CD8-positive, alpha-beta memory T cell (primary cell): ENCODE measurements around the gene MTNR1B. TPM values are rescaled to one million over a fixed set of nuclear protein-coding genes. Genes with fewer than 3 reads are reported as not detected.
A peak's percentile ranks its signal among the peaks of the same experiment; 100 is the strongest.

Source experiments
- CTCF ChIA-PET: fragments of 350-600 bp; sonication (Branson Sonifier 250); formaldehyde crosslinking; loops from one replicate; lab custom pipeline; 2021; ENCODE audit warnings: antibody characterized with exemption; lab: Charles Lee
- POLR2A ChIA-PET: fragments of 350-600 bp; sonication (Branson Sonifier 250); formaldehyde crosslinking; loops from one replicate; lab custom pipeline; 2021; ENCODE audit warnings: antibody characterized with exemption; lab: Charles Lee
- DNase-seq, 5 donors: peaks; one replicate each; pipeline versions ENCODE4 v3.0.0 to v3.0.0-alpha.2; 2020 to 2022; ENCODE audit warnings: mixed read lengths in 1 of 5
- H3K27ac ChIP-seq: one replicate; pipeline ENCODE4 v1.7.0; 2013; ENCODE audit warnings: low read depth, mild to moderate bottlenecking, low read length, moderate library complexity
- H3K27me3 ChIP-seq: 2 replicates; pipeline ENCODE4 v1.7.0; 2013; ENCODE audit warnings: low read length, mild to moderate bottlenecking; ENCODE audit not compliant: insufficient read depth, poor library complexity, severe bottlenecking
- H3K36me3 ChIP-seq: 2 replicates; pipeline ENCODE4 v1.7.0; 2013; ENCODE audit warnings: mild to moderate bottlenecking, low read length, moderate library complexity; ENCODE audit not compliant: insufficient read depth
- H3K4me1 ChIP-seq: 2 replicates; pipeline ENCODE4 v1.7.0; 2013; ENCODE audit warnings: mild to moderate bottlenecking, low read length, moderate library complexity; ENCODE audit not compliant: insufficient read depth
- H3K4me3 ChIP-seq: 2 replicates; pipeline ENCODE4 v1.7.0; 2013; ENCODE audit warnings: mild to moderate bottlenecking, low read length
- H3K9me3 ChIP-seq: 2 replicates; pipeline ENCODE4 v1.7.0; 2013; ENCODE audit warnings: mild to moderate bottlenecking, low read length
- H3K27ac Mint-ChIP-seq, 8 donors: one replicate each; pipeline ENCODE4 v1.8.0; 2020 to 2021; ENCODE audit warnings: mixed read lengths in 8 of 8, mild to moderate bottlenecking in 6 of 8, inconsistent platforms in 3 of 8, moderate library complexity in 3 of 8
- H3K27me3 Mint-ChIP-seq, 2 donors: one replicate each; pipeline ENCODE4 v1.8.0; 2020 to 2021; ENCODE audit warnings: mixed read lengths in 2 of 2, mild to moderate bottlenecking in 1 of 2, moderate library complexity in 1 of 2
- H3K36me3 Mint-ChIP-seq, 3 donors: one replicate each; pipeline ENCODE4 v1.8.0; 2020 to 2021; ENCODE audit warnings: mixed read lengths in 3 of 3, inconsistent platforms in 1 of 3, mild to moderate bottlenecking in 1 of 3
- H3K4me1 Mint-ChIP-seq, 3 donors: one replicate each; pipeline ENCODE4 v1.8.0; 2020 to 2021; ENCODE audit warnings: mixed read lengths in 3 of 3, inconsistent platforms in 1 of 3, mild to moderate bottlenecking in 1 of 3
- H3K4me3 Mint-ChIP-seq, 7 donors: one replicate each; pipeline ENCODE4 v1.8.0; 2020 to 2021; ENCODE audit warnings: mixed read lengths in 7 of 7, mild to moderate bottlenecking in 6 of 7, moderate library complexity in 4 of 7, inconsistent platforms in 2 of 7
- H3K9me3 Mint-ChIP-seq, 5 donors: one replicate each; pipeline ENCODE4 v1.8.0; 2020 to 2022; ENCODE audit warnings: mixed read lengths in 5 of 5, mild to moderate bottlenecking in 3 of 5, moderate library complexity in 2 of 5, inconsistent platforms in 1 of 5
- polyA plus RNA-seq: library from polyadenylated mRNA; unstranded; fragments of 300-500 nt; fragmentation: Illumina TruSeq; gene quantifications from one replicate; pipeline ENCODE4 v1.2.3, GENCODE V29; 2021
- total RNA-seq, 2 experiments: library from RNA; stranded (reverse); gene quantifications; one replicate each; pipeline ENCODE4 v1.2.3, GENCODE V29; 2021

Gene MTNR1B
- total and polyA plus RNA-seq, 3 experiments from 2014 or later, result not detected

DNA sequence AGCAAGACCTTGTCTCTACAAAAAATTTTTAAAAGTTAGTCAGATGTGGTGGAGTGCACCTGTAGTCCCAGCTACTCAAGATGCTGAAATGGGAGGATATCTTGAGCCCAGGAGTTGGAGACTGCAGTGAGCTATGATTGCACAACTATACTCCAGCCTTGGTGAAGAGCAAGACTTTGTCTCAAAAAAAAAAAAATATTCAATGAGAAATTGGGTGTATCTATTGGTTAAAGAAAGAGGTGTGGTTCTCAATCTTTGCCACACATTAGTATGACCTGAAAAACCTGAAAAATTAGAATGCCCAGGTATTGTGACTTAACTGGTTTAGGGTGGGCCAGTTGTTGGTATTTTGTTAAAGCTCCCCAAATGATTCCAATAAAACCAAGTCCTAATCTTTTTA lies 32.4 kb downstream of the MTNR1B start:
- POLR2A ChIA-PET, result no interaction called here
- Histone ChIP-seq H3K9me3 (no peaks in the 10 kb centered on the region), H3K27ac (no peak overlapping the region), H3K36me3 (no peaks in the 10 kb centered on the region), H3K4me3 (no peak overlapping the region), H3K4me1 (no peaks in the 10 kb centered on the region), H3K27me3 (no peaks in the 10 kb centered on the region)
- no peak for DNase-seq
- CTCF ChIA-PET, result no interaction called here
- Mint-ChIP-seq H3K27ac (no peak overlapping the region), H3K9me3 (peaks cover 1 to 12% (median 4%) of the 10 kb centered on the region in 5 donors), H3K4me3 (no peak overlapping the region), H3K4me1 (no peaks in the 10 kb centered on the region), H3K27me3 (peaks cover 0 to 4% of the 10 kb centered on the region in 2 donors), H3K36me3 (no peaks in the 10 kb centered on the region)

GRCh38 chr11:93002380-93002779 lies 32.9 kb downstream of the MTNR1B start:
- H3K4me3 Mint-ChIP-seq, result no peak overlapping the region
- no peaks in the 10 kb centered on the region for H3K36me3 Mint-ChIP-seq

GRCh38 chr11:93005239-93005638 lies 35.8 kb downstream of the MTNR1B start:
- H3K4me3 ChIP-seq, result no peak overlapping the region
- ChIA-PET POLR2A (no interaction called here), CTCF (no interaction called here)
- no peak overlapping the region for H3K27ac ChIP-seq
- H3K27me3 ChIP-seq, result no peaks in the 10 kb centered on the region
- no peaks in the 10 kb centered on the region for H3K36me3 Mint-ChIP-seq
- H3K36me3 ChIP-seq, result no peaks in the 10 kb centered on the region
- no peak overlapping the region for H3K27ac Mint-ChIP-seq
- no peaks in the 10 kb centered on the region for H3K4me1 Mint-ChIP-seq
- peaks cover 0 to 4% of the 10 kb centered on the region in 2 donors for H3K27me3 Mint-ChIP-seq
- no peaks in the 10 kb centered on the region for H3K4me1 ChIP-seq
- no peak for DNase-seq
- H3K9me3 ChIP-seq, result no peaks in the 10 kb centered on the region
- no peak overlapping the region for H3K4me3 Mint-ChIP-seq
- peaks cover 1 to 12% (median 4%) of the 10 kb centered on the region in 5 donors for H3K9me3 Mint-ChIP-seq

More at GRCh38 chr11:93002380-93002779, 32.9 kb downstream of the MTNR1B start:
- Mint-ChIP-seq H3K9me3 (peaks cover 1 to 12% (median 4%) of the 10 kb centered on the region in 5 donors), H3K27me3 (peaks cover 0 to 4% of the 10 kb centered on the region in 2 donors), H3K4me1 (no peaks in the 10 kb centered on the region), H3K27ac (no peak overlapping the region)
- Histone ChIP-seq H3K27me3 (no peaks in the 10 kb centered on the region), H3K4me3 (no peak overlapping the region), H3K36me3 (no peaks in the 10 kb centered on the region), H3K4me1 (no peaks in the 10 kb centered on the region), H3K27ac (no peak overlapping the region), H3K9me3 (no peaks in the 10 kb centered on the region)
- CTCF ChIA-PET, result no interaction called here
- POLR2A ChIA-PET, result no interaction called here
- no peak for DNase-seq

DNA sequence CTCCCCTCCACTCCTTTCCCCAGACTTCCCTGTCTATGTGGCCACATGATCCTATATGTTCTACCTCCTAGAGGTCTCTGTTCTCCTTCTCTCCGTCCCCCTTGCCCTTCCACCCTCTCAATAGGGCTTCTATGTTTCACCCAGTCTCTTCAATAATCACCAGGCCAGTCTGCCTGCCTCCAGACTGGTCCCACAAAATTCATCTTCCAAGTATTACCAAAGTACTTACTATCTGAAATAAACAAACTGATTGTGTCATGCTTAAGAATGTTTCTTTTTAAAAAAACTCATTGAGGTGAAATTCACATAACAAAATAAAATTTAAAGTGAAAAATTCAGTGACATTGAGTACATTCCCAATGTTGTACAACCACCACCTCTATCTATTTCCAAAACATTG lies 44.2 kb downstream of the MTNR1B start:
- Mint-ChIP-seq H3K4me1 (no peaks in the 10 kb centered on the region), H3K27me3 (peaks cover 0 to 4% of the 10 kb centered on the region in 2 donors), H3K27ac (peak overlapping the region in 1 of 8 donors; percentile 74), H3K36me3 (no peaks in the 10 kb centered on the region), H3K9me3 (peaks cover 0 to 7% (median 0%) of the 10 kb centered on the region in 5 donors), H3K4me3 (no peak overlapping the region)
- Histone ChIP-seq H3K9me3 (no peaks in the 10 kb centered on the region), H3K36me3 (no peaks in the 10 kb centered on the region), H3K4me3 (no peak overlapping the region), H3K27me3 (no peaks in the 10 kb centered on the region), H3K27ac (no peak overlapping the region), H3K4me1 (no peaks in the 10 kb centered on the region)
- CTCF ChIA-PET, result no interaction called here
- no peak for DNase-seq
- POLR2A ChIA-PET, result no interaction called here

- Histone ChIP-seq H3K4me1 (no peaks in the 10 kb centered on the region), H3K9me3 (no peaks in the 10 kb centered on the region), H3K27me3 (no peaks in the 10 kb centered on the region), H3K27ac (no peak overlapping the region), H3K4me3 (no peak overlapping the region), H3K36me3 (no peaks in the 10 kb centered on the region)
- no peaks in the 10 kb centered on the region for H3K36me3 Mint-ChIP-seq
- H3K4me3 Mint-ChIP-seq, result no peak overlapping the region
- H3K27ac Mint-ChIP-seq, result no peak overlapping the region
- H3K27me3 Mint-ChIP-seq, result peaks cover 0 to 5% of the 10 kb centered on the region in 2 donors
- no peak for DNase-seq
- CTCF ChIA-PET, result no interaction called here
- no peaks in the 10 kb centered on the region for H3K4me1 Mint-ChIP-seq
- POLR2A ChIA-PET, result no interaction called here
- H3K9me3 Mint-ChIP-seq, result peaks cover 0 to 7% (median 0%) of the 10 kb centered on the region in 5 donors
Observed at GRCh38 chr11:93016595-93016994, 47.1 kb downstream of the MTNR1B start.

DNA sequence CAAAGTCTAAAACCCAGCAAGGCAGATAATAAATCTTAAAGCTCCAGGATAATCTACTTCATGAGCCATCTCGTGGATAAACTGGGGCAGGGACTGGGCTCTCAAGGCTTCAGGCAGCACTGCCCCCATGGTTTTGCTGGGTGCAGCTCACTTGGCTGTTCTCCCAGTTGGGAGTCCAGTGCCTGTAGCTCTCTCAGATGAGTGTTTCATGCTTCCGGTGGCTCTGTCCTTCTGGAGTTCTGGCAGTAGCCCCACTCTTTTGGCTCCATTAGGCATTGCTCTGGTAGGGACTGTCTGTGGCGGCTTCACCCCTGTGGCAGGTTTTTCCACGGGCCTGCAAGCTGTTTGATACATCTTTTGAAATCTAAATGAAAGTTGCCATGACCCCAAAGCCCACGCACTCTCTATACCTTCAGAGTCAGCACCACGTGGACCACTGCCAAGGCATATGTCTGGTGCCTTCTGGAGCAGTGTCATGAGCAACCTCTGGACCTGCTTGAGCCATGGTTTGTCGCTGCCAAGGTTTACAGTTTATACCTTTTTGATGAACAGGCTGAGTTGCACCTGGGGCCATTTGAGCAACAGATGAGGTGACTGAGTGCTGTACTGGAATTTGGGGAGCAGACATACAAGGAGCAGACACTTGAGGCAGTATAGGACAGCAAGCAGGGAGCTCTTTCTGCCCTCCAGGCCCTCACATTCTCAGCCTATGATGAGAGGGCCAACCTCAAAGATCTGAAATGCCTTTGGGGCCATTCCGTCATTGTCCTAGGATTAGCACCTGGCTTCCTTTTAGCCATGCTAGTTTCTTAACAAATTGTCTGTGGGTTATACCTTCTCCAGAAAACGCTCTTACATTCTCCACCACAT lies 48.6 kb downstream of the MTNR1B start:
- H3K27me3 Mint-ChIP-seq, result peaks cover 0 to 5% of the 10 kb centered on the region in 2 donors
- no peak for DNase-seq
- H3K27ac Mint-ChIP-seq, result no peak overlapping the region
- Histone ChIP-seq H3K27ac (no peak overlapping the region), H3K4me1 (no peaks in the 10 kb centered on the region), H3K9me3 (no peaks in the 10 kb centered on the region), H3K36me3 (no peaks in the 10 kb centered on the region), H3K27me3 (no peaks in the 10 kb centered on the region), H3K4me3 (no peak overlapping the region)
- H3K9me3 Mint-ChIP-seq, result peaks cover 0 to 7% (median 0%) of the 10 kb centered on the region in 5 donors
- CTCF ChIA-PET, result no interaction called here
- POLR2A ChIA-PET, result no interaction called here
- H3K4me1 Mint-ChIP-seq, result no peaks in the 10 kb centered on the region
- H3K4me3 Mint-ChIP-seq, result no peak overlapping the region
- H3K36me3 Mint-ChIP-seq, result no peaks in the 10 kb centered on the region

GRCh38 chr11:93020248-93021046 lies 51.0 kb downstream of the MTNR1B start:
- CTCF ChIA-PET, result no interaction called here
- H3K36me3 Mint-ChIP-seq, result no peaks in the 10 kb centered on the region
- no peak overlapping the region for H3K4me3 ChIP-seq

GRCh38 chr11:93024369-93024768 lies 54.9 kb downstream of the MTNR1B start:
- H3K27ac Mint-ChIP-seq, result no peak overlapping the region
- DNase-seq, result no peak
- no peaks in the 10 kb centered on the region for H3K36me3 Mint-ChIP-seq
- no peak overlapping the region for H3K27ac ChIP-seq
- ChIA-PET CTCF (no interaction called here), POLR2A (no interaction called here)
- no peaks in the 10 kb centered on the region for H3K4me1 ChIP-seq
- H3K4me1 Mint-ChIP-seq, result no peaks in the 10 kb centered on the region
- H3K27me3 ChIP-seq, result no peaks in the 10 kb centered on the region
- H3K4me3 ChIP-seq, result no peak overlapping the region
- H3K4me3 Mint-ChIP-seq, result no peak overlapping the region
- H3K9me3 ChIP-seq, result no peaks in the 10 kb centered on the region
- H3K9me3 Mint-ChIP-seq, result peaks cover 0 to 2% (median 0%) of the 10 kb centered on the region in 5 donors
- H3K36me3 ChIP-seq, result no peaks in the 10 kb centered on the region
- no peaks in the 10 kb centered on the region for H3K27me3 Mint-ChIP-seq

More at GRCh38 chr11:93020248-93021046, 51.0 kb downstream of the MTNR1B start:
- H3K27me3 ChIP-seq, result no peaks in the 10 kb centered on the region
- peaks cover 0 to 5% (median 0%) of the 10 kb centered on the region in 5 donors for H3K9me3 Mint-ChIP-seq
- H3K27ac Mint-ChIP-seq, result no peak overlapping the region
- H3K4me3 Mint-ChIP-seq, result no peak overlapping the region
- no peaks in the 10 kb centered on the region for H3K9me3 ChIP-seq
- no peak for DNase-seq
- peaks cover 0 to 5% of the 10 kb centered on the region in 2 donors for H3K27me3 Mint-ChIP-seq
- H3K4me1 ChIP-seq, result no peaks in the 10 kb centered on the region
- H3K36me3 ChIP-seq, result no peaks in the 10 kb centered on the region
- POLR2A ChIA-PET, result no interaction called here
- no peaks in the 10 kb centered on the region for H3K4me1 Mint-ChIP-seq
- no peak overlapping the region for H3K27ac ChIP-seq
